Thoracic aorta (tissue), 2 donors: ENCODE data around the gene OSBP2. TPM values are rescaled to one million over a fixed set of nuclear protein-coding genes. Genes with fewer than 3 reads are reported as not detected.

Experiments used
- ATAC-seq: fragments of 150-250 bp; one replicate; pipeline ENCODE4 v1.8.0; 2017; ENCODE audit warnings: low read depth; ENCODE audit not compliant: insufficient number of reproducible peaks, low FRiP score
- DNase-seq: peaks from one replicate; pipeline ENCODE4 v3.0.0-alpha.2; 2020; ENCODE audit warnings: low spot score
- H3K27ac ChIP-seq, 2 donors: fragments of 200-600 bp; sonication (generic); 1 replicate in 1 of 2; 2 replicates in 1 of 2; pipeline ENCODE4 v1.5.1; 2016; ENCODE audit warnings: mild to moderate bottlenecking in 2 of 2, moderate library complexity in 2 of 2
- H3K27me3 ChIP-seq: fragments of 200-600 bp; sonication (generic); replicated peaks from 2 replicates; pipeline ENCODE4 v1.6.0; 2016; ENCODE audit warnings: mild to moderate bottlenecking; ENCODE audit not compliant: insufficient read depth
- H3K36me3 ChIP-seq: fragments of 200-600 bp; sonication (generic); one replicate; pipeline ENCODE4 v1.5.1; 2016
- H3K4me1 ChIP-seq, 2 donors: fragments of 200-600 bp; sonication (generic); 1 replicate in 1 of 2; 2 replicates in 1 of 2; pipeline versions ENCODE4 v1.5.1 to v1.6.0; 2016; ENCODE audit warnings: low read depth in 2 of 2, mild to moderate bottlenecking in 1 of 2; ENCODE audit not compliant: control insufficient read depth in 1 of 2
- H3K4me3 ChIP-seq: fragments of 200-600 bp; sonication (generic); 2 replicates; pipeline ENCODE4 v1.5.1; 2016; ENCODE audit warnings: mild to moderate bottlenecking
- H3K9me3 ChIP-seq: fragments of 200-600 bp; sonication (generic); 2 replicates; pipeline ENCODE4 v1.5.1; 2016
- total RNA-seq, 2 donors: library from RNA; depleted of rRNA; stranded (reverse); fragments of >200 nt; gene quantifications; one replicate each; pipeline versions ENCODE4 v1.1.0 to v1.2.3, GENCODE V29; 2016
- TF ChIP-seq, protein P1 (sequence below): fragments of 200-600 bp; sonication (generic); IDR thresholded peaks from one replicate; pipeline ENCODE4 v1.5.1; 2019; ENCODE audit warnings: antibody characterized with exemption

OSBP2 gene
- total RNA-seq, 2 donors from 2014 or later, result 0.71 to 3.0 TPM

DNA sequence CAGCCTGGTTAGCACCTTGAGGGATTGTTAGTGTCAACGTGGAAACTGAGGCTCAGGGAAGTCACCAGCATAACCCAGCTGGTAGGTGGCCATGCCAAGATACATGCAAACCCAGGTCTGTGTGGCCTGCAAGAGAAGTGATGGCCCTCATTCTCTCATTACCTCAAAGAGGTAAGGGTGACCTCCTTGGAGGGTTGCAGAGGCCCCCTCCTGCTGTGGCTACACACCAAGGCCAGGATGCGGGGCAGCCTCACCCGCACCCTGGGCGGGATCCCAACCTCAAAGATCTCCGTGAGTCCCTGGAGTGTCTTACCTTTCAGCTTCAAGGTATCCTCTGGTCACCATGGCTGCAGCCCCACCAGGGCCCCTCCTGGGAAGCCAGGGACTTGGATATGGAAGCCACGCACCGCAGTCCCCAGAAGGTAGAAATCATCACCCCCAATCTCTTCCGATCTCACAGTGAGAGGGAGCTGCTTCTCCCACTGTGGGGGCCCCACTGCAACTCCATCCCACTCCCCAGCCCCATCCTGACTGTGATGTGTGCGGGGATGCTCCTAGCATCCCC lies 178.5 kb downstream of the OSBP2 start:
- no peak for DNase-seq
- H3K27ac ChIP-seq, result no peak overlapping the region
- TF ChIP-seq, protein P1, sequence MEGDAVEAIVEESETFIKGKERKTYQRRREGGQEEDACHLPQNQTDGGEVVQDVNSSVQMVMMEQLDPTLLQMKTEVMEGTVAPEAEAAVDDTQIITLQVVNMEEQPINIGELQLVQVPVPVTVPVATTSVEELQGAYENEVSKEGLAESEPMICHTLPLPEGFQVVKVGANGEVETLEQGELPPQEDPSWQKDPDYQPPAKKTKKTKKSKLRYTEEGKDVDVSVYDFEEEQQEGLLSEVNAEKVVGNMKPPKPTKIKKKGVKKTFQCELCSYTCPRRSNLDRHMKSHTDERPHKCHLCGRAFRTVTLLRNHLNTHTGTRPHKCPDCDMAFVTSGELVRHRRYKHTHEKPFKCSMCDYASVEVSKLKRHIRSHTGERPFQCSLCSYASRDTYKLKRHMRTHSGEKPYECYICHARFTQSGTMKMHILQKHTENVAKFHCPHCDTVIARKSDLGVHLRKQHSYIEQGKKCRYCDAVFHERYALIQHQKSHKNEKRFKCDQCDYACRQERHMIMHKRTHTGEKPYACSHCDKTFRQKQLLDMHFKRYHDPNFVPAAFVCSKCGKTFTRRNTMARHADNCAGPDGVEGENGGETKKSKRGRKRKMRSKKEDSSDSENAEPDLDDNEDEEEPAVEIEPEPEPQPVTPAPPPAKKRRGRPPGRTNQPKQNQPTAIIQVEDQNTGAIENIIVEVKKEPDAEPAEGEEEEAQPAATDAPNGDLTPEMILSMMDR, result no peak
- no peak overlapping the region for H3K4me3 ChIP-seq
- no peak for ATAC-seq
- peaks cover 0 to 26% of the 10 kb centered on the region in 2 donors for H3K4me1 ChIP-seq
- no peaks in the 10 kb centered on the region for H3K9me3 ChIP-seq
- H3K27me3 ChIP-seq, result no peaks in the 10 kb centered on the region
- no peaks in the 10 kb centered on the region for H3K36me3 ChIP-seq

DNA sequence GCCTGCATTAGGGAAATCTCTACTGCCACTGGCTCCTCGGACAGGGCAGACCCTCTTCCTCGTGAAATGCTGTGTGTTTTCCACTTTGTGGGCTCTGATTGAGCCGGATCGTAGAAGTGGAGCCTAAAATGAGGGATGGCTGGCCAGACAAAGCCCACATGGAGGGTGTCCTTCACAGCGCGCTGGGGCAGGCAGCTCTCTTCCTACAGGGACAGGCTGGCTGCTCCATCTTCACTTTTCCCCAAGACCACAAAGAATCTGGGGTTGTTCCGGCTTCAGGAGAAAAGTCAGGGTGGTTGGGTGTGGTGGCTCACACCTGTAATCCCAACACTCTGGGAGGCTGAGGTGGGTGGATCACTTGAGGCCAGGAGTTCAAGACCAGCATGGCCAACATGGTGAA lies 179.0 kb downstream of the OSBP2 start:
- no peak overlapping the region for H3K4me3 ChIP-seq
- TF ChIP-seq, protein P1, result no peak

DNA sequence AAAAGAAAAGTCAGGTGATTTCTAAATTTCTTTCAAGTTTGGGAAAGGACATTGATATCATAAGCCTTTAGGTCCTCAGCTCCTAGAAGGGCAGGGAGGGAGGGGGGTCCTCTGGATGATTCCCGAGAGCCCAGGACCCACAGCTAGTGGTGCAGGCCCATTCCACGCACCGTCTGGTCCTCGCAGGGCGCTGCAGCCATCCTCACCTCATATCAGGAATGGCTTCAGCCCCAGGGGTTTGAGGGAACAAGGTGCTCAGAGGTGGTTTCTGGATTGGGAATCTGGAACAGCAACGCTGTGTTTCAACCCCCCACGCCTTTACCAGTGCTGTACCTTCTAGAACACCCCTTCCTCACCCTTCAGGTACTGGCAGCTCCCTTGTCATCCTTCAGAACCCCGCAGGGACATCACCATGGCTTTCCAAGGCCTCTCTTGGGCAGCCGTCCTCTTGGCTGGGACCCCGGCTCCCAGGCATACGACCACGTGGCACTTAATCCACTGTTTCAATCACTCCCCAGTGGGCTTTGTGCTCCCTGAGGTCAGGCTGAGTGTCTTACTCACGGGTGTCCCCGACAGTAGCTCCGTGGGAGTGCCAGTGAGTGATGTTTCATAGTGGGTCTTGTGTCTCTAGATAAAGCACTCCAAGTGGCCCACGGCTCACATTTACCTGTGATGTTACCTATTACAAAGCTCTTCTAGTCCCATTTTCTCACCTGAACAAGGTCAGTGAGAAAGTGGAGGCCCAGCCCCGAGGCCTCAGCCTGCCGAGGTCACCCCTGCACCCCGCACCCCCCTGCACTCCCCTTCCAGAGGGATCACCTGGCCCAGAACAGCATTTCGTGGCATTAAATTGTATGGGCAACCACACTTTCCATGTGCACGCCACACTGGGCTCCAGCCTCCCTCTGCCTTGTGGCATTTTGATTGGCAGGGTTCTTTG lies 180.0 kb downstream of the OSBP2 start:
- H3K36me3 ChIP-seq, result no peaks in the 10 kb centered on the region
- H3K4me1 ChIP-seq, result peaks cover 0 to 13% of the 10 kb centered on the region in 2 donors
- ATAC-seq (no peak), DNase-seq (no peak)
- H3K27ac ChIP-seq, result no peak overlapping the region
- no peaks in the 10 kb centered on the region for H3K9me3 ChIP-seq
- TF ChIP-seq, protein P1, result no peak
- no peak overlapping the region for H3K4me3 ChIP-seq
- H3K27me3 ChIP-seq, result no peaks in the 10 kb centered on the region

More for the DNA sequence above, 179.0 kb downstream of the OSBP2 start:
- ATAC-seq (no peak), DNase-seq (no peak)
- peaks cover 0 to 21% of the 10 kb centered on the region in 2 donors for H3K4me1 ChIP-seq
- H3K36me3 ChIP-seq, result no peaks in the 10 kb centered on the region
- no peaks in the 10 kb centered on the region for H3K9me3 ChIP-seq
- H3K27ac ChIP-seq, result no peak overlapping the region
- H3K27me3 ChIP-seq, result no peaks in the 10 kb centered on the region

DNA sequence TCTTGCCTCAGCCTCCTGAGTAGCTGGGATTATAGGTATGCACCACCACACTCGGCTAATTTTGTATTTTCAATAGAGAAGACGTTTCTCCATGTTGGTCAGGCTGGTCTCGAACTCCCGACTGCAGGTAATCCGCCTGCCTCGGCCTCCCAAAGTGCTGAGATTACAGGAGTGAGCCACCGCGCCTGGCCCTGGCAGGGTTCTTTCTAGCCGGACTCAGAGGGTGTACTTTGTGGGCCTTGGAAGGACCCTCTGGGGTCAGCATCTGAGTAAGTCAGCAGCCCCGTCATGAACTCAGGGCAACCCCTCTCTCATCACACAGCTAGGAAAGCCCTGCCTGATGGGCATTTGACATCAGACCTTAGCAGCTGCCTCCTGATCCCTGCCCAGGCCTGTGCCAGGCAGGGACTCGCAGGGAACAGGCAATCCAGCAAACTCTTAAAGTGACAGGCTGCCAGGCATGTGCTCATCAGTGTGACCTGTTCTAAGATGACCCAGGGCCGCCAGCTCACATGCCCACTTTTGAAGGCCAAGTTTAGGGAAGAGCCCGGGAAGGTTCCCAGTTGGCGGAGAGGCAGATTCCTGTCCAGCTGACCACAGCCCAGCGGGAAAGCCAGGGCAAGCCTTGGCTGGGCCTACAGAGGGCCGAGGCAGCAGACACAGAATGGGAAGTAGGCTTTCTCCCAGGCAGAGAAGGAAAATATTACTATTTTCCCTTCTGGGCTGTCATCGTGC lies 181.0 kb downstream of the OSBP2 start:
- Histone ChIP-seq H3K36me3 (no peaks in the 10 kb centered on the region), H3K9me3 (no peaks in the 10 kb centered on the region), H3K4me1 (peaks cover 0 to 13% of the 10 kb centered on the region in 2 donors), H3K4me3 (no peak overlapping the region), H3K27ac (no peak overlapping the region), H3K27me3 (no peaks in the 10 kb centered on the region)
- DNase-seq (no peak), ATAC-seq (no peak)
- TF ChIP-seq, protein P1, result no peak
